Ecto neural progenitor cell (in vitro differentiated cells): Measurements from ENCODE around the gene KRT6B.
"Not testable (repeated sequence)": the region's sequence is repeated elsewhere in the genome, so short reads cannot be mapped to it uniquely, and the experiment has no call there.

Experiments used
- DNase-seq: peaks from one replicate; pipeline ENCODE4 v3.0.0-alpha.2; 2018; ENCODE audit warnings: low spot score

The KRT6B gene

GRCh38 chr12:52452101-52452500 is at the start of gene KRT6B:
TSS of gene KRT6B (minus strand) at chr12:52452146. CDS start at chr12:52452078, 68 bp downstream.
- peak; percentile 19 for DNase-seq

GRCh38 chr12:52501490-52501889 is 49.5 kb upstream of the KRT6B start:
- no peak for DNase-seq

GRCh38 chr12:52500574-52500973 is 48.6 kb upstream of the KRT6B start:
- DNase-seq, result not testable (repeated sequence)

- no peak for DNase-seq
Observed at GRCh38 chr12:52499806-52500560, 48.0 kb upstream of the KRT6B start.

GRCh38 chr12:52498946-52499345 is 47.0 kb upstream of the KRT6B start:
- no peak for DNase-seq

GRCh38 chr12:52497975-52498374 is 46.0 kb upstream of the KRT6B start:
- no peak for DNase-seq

GRCh38 chr12:52496590-52497071 is 44.7 kb upstream of the KRT6B start:
- no peak for DNase-seq

- no peak for DNase-seq
Observed at GRCh38 chr12:52496054-52496453, 44.1 kb upstream of the KRT6B start.

- no peak for DNase-seq
Observed at GRCh38 chr12:52495389-52495788, 43.4 kb upstream of the KRT6B start.

GRCh38 chr12:52494518-52494917 is 42.6 kb upstream of the KRT6B start:
- no peak for DNase-seq

GRCh38 chr12:52494100-52494499 is 42.2 kb upstream of the KRT6B start:
- DNase-seq, result no peak

- DNase-seq, result no peak
Observed at GRCh38 chr12:52493172-52493571, 41.2 kb upstream of the KRT6B start, which contains the start of gene KRT6A. TSS of gene KRT6A (minus strand) at chr12:52493257. CDS start at chr12:52493188, 69 bp downstream.

- not testable (repeated sequence) for DNase-seq
Observed at GRCh38 chr12:52492405-52492804, 40.5 kb upstream of the KRT6B start.

- DNase-seq, result not testable (repeated sequence)
Observed at GRCh38 chr12:52491495-52491894, 39.5 kb upstream of the KRT6B start.

GRCh38 chr12:52488736-52489135 is 36.8 kb upstream of the KRT6B start:
- no peak for DNase-seq

GRCh38 chr12:52487744-52488443 is 35.9 kb upstream of the KRT6B start:
- not testable (repeated sequence) for DNase-seq

GRCh38 chr12:52487211-52487610 is 35.3 kb upstream of the KRT6B start:
- no peak for DNase-seq

GRCh38 chr12:52486166-52487105 is 34.5 kb upstream of the KRT6B start:
- DNase-seq, result no peak

GRCh38 chr12:52480073-52480472 is 28.1 kb upstream of the KRT6B start:
- no peak for DNase-seq

- no peak for DNase-seq
Observed at GRCh38 chr12:52477651-52478050, 25.7 kb upstream of the KRT6B start.

GRCh38 chr12:52474212-52474611 is 22.3 kb upstream of the KRT6B start:
- DNase-seq, result no peak

- DNase-seq, result no peak
Observed at GRCh38 chr12:52473768-52474167, 21.8 kb upstream of the KRT6B start, which contains the start of gene KRT6C. TSS of gene KRT6C (minus strand) at chr12:52473805. CDS start at chr12:52473737, 68 bp downstream.
